GM19193 (cell line): ENCODE results near the gene BMP5.

Source experiments
- POLR2A ChIP-seq: IDR thresholded peaks from 4 replicates; pipeline ENCODE4 v1.6.1; 2011; ENCODE audit not compliant: insufficient read depth, insufficient read length; ENCODE audit errors: extremely low read depth

BMP5 gene

GRCh38 chr6:55776113-55776512 is 99.3 kb downstream of the BMP5 start:
- no peak for TF ChIP-seq POLR2A

GRCh38 chr6:55775029-55775318 is 100.4 kb downstream of the BMP5 start:
- TF ChIP-seq POLR2A: no peak

- no peak for TF ChIP-seq POLR2A
These were observed 100.9 kb downstream of the BMP5 start for GRCh38 chr6:55774286-55775028.

- TF ChIP-seq POLR2A: no peak
These were observed 101.7 kb downstream of the BMP5 start for GRCh38 chr6:55773620-55774216.

- TF ChIP-seq POLR2A: no peak
These were observed 102.7 kb downstream of the BMP5 start for GRCh38 chr6:55772730-55773129.

GRCh38 chr6:55759536-55759935 is 115.9 kb downstream of the BMP5 start:
- TF ChIP-seq POLR2A: no peak

- no peak for TF ChIP-seq POLR2A
These were observed 117.0 kb downstream of the BMP5 start for GRCh38 chr6:55758156-55758937.

GRCh38 chr6:55756531-55757031 is 118.8 kb downstream of the BMP5 start:
- no peak for TF ChIP-seq POLR2A

GRCh38 chr6:55748880-55749279 is 126.5 kb downstream of the BMP5 start:
- TF ChIP-seq POLR2A: no peak

- TF ChIP-seq POLR2A: no peak
These were observed 128.9 kb downstream of the BMP5 start for GRCh38 chr6:55746473-55746872.

- TF ChIP-seq POLR2A: no peak
These were observed 141.1 kb downstream of the BMP5 start for GRCh38 chr6:55734256-55734655.

GRCh38 chr6:55729665-55730064 is 145.7 kb downstream of the BMP5 start:
- no peak for TF ChIP-seq POLR2A

- TF ChIP-seq POLR2A: no peak
These were observed 149.2 kb downstream of the BMP5 start for GRCh38 chr6:55726144-55726543.

GRCh38 chr6:55714831-55715230 is 160.6 kb downstream of the BMP5 start:
- no peak for TF ChIP-seq POLR2A

- no peak for TF ChIP-seq POLR2A
These were observed 162.0 kb downstream of the BMP5 start for GRCh38 chr6:55713436-55713835.

GRCh38 chr6:55708711-55709110 is 166.7 kb downstream of the BMP5 start:
- TF ChIP-seq POLR2A: no peak
